Measurements from ENCODE around the gene ALOXE3. TPM values are rescaled to one million over a fixed set of nuclear protein-coding genes. Genes with fewer than 3 reads are reported as not detected.

The ALOXE3 gene
- total and polyA plus RNA-seq, 2 of the 8 experiments (the other 6 are each of a cell fraction or from before 2014, with no cell fraction given): 0.26 TPM; not detected in 1

DNA sequence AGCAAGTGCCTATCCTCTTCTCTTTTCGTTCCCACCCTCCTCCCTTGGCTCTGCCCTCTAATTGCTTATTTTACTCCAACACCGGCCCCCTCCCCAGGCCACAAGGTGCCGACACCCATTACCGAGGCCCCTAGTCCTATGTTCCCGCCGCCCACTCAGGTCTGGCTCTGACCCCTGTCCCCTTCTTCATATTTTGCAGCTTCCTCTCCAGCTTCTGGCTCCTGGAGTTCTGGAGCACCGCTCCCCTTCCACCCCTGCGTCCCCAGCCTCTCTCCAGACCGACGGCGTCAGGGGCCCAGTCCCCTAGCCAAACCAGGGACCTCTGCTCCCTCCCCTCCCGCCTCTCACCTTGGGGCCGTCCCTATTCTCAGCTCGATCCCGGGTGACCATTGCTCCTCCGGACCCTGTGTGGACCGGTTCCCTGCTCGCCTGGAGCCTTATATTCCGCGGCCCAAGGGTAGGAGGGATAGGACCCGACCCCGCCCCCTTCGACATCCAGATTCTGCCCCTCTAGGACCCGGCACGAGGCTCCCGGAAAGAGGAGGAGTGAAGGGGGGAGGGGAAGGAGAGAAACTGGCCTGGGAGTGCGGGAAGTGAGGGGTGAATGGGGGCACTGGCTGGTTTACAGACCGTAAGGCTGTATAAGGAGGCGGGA is 5.5 kb upstream of the ALOXE3 start, which contains the start of gene HES7 (continued):
- TF ChIP-seq, protein P1, sequence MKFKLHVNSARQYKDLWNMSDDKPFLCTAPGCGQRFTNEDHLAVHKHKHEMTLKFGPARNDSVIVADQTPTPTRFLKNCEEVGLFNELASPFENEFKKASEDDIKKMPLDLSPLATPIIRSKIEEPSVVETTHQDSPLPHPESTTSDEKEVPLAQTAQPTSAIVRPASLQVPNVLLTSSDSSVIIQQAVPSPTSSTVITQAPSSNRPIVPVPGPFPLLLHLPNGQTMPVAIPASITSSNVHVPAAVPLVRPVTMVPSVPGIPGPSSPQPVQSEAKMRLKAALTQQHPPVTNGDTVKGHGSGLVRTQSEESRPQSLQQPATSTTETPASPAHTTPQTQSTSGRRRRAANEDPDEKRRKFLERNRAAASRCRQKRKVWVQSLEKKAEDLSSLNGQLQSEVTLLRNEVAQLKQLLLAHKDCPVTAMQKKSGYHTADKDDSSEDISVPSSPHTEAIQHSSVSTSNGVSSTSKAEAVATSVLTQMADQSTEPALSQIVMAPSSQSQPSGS (IDR thresholded peaks at IDR 0.05; ENCODE audit: low read length): no peak
- TF ChIP-seq BCL11A (IDR thresholded peaks at IDR 0.05; ENCODE audit: low read depth in 2 of 2, low read length in 2 of 2) (no peak), RXRA (IDR thresholded peaks at IDR 0.05; ENCODE audit: insufficient read depth, low read depth, low read length) (no peak), RFX5 (IDR thresholded peaks at IDR 0.05; ENCODE audit: borderline replicate concordance, low read depth, low read length) (no peak), SRF (IDR thresholded peaks at IDR 0.05; ENCODE audit: low read depth, low read length) (no peak), SP2 (IDR thresholded peaks at IDR 0.05; ENCODE audit: low read length) (no peak), HDAC2 (IDR thresholded peaks at IDR 0.05; ENCODE audit: borderline replicate concordance in 1 of 2, low read depth in 2 of 2, low read length in 2 of 2) (no peak), GTF2F1 (IDR thresholded peaks at IDR 0.05; ENCODE audit: borderline replicate concordance, low read depth, low read length) (no peak), CHD1 (IDR thresholded peaks at IDR 0.05; ENCODE audit: low read depth, low read length) (no peak), RNF2 (IDR thresholded peaks at IDR 0.05; ENCODE audit: borderline replicate concordance, low read depth, low read length, missing control alignments, poor library complexity, severe bottlenecking) (peak; percentile 70), RBBP5 (IDR thresholded peaks at IDR 0.05; ENCODE audit: borderline replicate concordance, low read depth, low read length) (peak; percentile 14; the same call in 1 of the 2 replicates), JUND (IDR thresholded peaks at IDR 0.05; ENCODE audit: low read length) (no peak)
- TF ChIP-seq, protein P2, sequence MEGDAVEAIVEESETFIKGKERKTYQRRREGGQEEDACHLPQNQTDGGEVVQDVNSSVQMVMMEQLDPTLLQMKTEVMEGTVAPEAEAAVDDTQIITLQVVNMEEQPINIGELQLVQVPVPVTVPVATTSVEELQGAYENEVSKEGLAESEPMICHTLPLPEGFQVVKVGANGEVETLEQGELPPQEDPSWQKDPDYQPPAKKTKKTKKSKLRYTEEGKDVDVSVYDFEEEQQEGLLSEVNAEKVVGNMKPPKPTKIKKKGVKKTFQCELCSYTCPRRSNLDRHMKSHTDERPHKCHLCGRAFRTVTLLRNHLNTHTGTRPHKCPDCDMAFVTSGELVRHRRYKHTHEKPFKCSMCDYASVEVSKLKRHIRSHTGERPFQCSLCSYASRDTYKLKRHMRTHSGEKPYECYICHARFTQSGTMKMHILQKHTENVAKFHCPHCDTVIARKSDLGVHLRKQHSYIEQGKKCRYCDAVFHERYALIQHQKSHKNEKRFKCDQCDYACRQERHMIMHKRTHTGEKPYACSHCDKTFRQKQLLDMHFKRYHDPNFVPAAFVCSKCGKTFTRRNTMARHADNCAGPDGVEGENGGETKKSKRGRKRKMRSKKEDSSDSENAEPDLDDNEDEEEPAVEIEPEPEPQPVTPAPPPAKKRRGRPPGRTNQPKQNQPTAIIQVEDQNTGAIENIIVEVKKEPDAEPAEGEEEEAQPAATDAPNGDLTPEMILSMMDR (IDR thresholded peaks at IDR 0.05; ENCODE audit: control extremely low read depth in 1 of 3, insufficient read depth in 1 of 3, low read depth in 1 of 3, low read length in 3 of 3): no peak
- TF ChIP-seq, protein P3, sequence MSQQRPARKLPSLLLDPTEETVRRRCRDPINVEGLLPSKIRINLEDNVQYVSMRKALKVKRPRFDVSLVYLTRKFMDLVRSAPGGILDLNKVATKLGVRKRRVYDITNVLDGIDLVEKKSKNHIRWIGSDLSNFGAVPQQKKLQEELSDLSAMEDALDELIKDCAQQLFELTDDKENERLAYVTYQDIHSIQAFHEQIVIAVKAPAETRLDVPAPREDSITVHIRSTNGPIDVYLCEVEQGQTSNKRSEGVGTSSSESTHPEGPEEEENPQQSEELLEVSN (IDR thresholded peaks at IDR 0.05): no peak; the same call in 1 of the 2 replicates

Data from H1 (cell line).